Gastroesophageal sphincter (tissue), 4 donors: ENCODE results near the gene VTA1. TPM values are rescaled to one million over a fixed set of nuclear protein-coding genes. Genes with fewer than 3 reads are reported as not detected.
"Not testable (repeated sequence)": the region's sequence is repeated elsewhere in the genome, so short reads cannot be mapped to it uniquely, and the experiment has no call there.

Experiments
- ATAC-seq: fragments of 150-250 bp; one replicate; pipeline ENCODE4 v1.9.1; 2016; ENCODE audit warnings: mild to moderate bottlenecking, moderate library complexity
- H3K27ac ChIP-seq, 4 donors: fragments of 200-600 bp; sonication (generic) in 3 of 4; 1 replicate in 3 of 4; 2 replicates in 1 of 4; pipeline ENCODE4 v1.5.1; 2016 to 2019
- H3K27me3 ChIP-seq: fragments of 200-600 bp; sonication (generic); one replicate; pipeline ENCODE4 v1.5.1; 2019
- H3K36me3 ChIP-seq, 2 donors: fragments of 200-600 bp; sonication (generic); one replicate each; pipeline ENCODE4 v1.5.1; 2019; ENCODE audit warnings: control low read depth in 1 of 2
- H3K4me1 ChIP-seq, 3 donors: fragments of 200-600 bp; sonication (generic); 1 replicate in 2 of 3; 2 replicates in 1 of 3; pipeline ENCODE4 v1.5.1; 2016 to 2019; ENCODE audit warnings: control low read depth in 2 of 3
- H3K4me3 ChIP-seq, 2 donors: fragments of 200-600 bp; sonication (generic); one replicate each; pipeline ENCODE4 v1.5.1; 2019; ENCODE audit warnings: mild to moderate bottlenecking in 1 of 2, moderate library complexity in 1 of 2
- H3K9me3 ChIP-seq, 3 donors: fragments of 200-600 bp; sonication (generic); one replicate each; pipeline ENCODE4 v1.5.1; 2017 to 2019; ENCODE audit warnings: control low read depth in 2 of 3
- EP300 ChIP-seq: sonication (generic); formaldehyde crosslinking; IDR thresholded peaks from one replicate; pipeline ENCODE4 v1.6.1; 2017; ENCODE audit warnings: antibody characterized with exemption, mild to moderate bottlenecking
- POLR2A ChIP-seq, 2 donors: fragments of 450-650 bp; IDR thresholded peaks; one replicate each; pipeline ENCODE4 v1.6.1; 2017; ENCODE audit warnings: antibody characterized with exemption in 2 of 2, mild to moderate bottlenecking in 2 of 2, moderate library complexity in 1 of 2
- POLR2AphosphoS5 ChIP-seq: sonication (generic); formaldehyde crosslinking; IDR thresholded peaks from one replicate; pipeline ENCODE4 v1.6.1; 2017; ENCODE audit warnings: antibody characterized with exemption
- WGBS, 2 donors: methylation state at CpG; one replicate each; pipeline ENCODE4 v1.1.5; 2018; ENCODE audit warnings: low coverage in 1 of 2; 5-methylcytosine and 5-hydroxymethylcytosine counted together
- total RNA-seq, 4 donors: library from RNA; depleted of rRNA; stranded (reverse); fragments of >200 nt; gene quantifications; one replicate each; pipeline ENCODE4 v1.1.0, GENCODE V29; 2016
- TF ChIP-seq, protein P1 (sequence below), 4 experiments: fragments of 200-600 bp in 2 of 4; fragments of 450-650 bp in 2 of 4; sonication (generic) in 1 of 4; IDR thresholded peaks; one replicate each; pipeline ENCODE4 v1.5.1; 2017 to 2019; ENCODE audit warnings: antibody characterized with exemption in 4 of 4, mild to moderate bottlenecking in 2 of 4, moderate library complexity in 2 of 4

Gene VTA1
- total RNA-seq, 4 donors from 2014 or later: 32.4 to 47.2 (median 37.4) TPM

DNA sequence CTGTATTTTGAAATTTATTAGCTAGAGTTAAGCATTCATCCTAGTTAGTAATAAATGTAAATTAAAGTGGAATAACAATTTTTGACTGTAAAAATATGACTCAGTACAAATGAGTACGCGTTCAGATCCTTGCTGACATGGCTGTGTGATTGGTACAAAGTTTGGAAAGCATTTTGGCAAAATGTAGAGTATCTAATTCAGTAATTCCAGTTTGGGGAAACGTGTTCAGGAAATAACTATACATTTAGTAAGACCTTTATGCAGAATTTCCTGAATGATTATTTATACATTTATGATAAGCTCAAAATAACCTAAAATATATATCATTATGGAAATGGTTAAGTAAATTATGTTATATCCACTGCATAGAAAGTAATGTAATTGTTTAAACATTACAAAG, 8.0 kb downstream of the VTA1 start:
- ATAC-seq: no peak
- H3K27ac ChIP-seq: no peak overlapping the region
- TF ChIP-seq POLR2A (IDR thresholded peaks at IDR 0.05): no peak
- no peak for TF ChIP-seq EP300
- TF ChIP-seq, protein P1, sequence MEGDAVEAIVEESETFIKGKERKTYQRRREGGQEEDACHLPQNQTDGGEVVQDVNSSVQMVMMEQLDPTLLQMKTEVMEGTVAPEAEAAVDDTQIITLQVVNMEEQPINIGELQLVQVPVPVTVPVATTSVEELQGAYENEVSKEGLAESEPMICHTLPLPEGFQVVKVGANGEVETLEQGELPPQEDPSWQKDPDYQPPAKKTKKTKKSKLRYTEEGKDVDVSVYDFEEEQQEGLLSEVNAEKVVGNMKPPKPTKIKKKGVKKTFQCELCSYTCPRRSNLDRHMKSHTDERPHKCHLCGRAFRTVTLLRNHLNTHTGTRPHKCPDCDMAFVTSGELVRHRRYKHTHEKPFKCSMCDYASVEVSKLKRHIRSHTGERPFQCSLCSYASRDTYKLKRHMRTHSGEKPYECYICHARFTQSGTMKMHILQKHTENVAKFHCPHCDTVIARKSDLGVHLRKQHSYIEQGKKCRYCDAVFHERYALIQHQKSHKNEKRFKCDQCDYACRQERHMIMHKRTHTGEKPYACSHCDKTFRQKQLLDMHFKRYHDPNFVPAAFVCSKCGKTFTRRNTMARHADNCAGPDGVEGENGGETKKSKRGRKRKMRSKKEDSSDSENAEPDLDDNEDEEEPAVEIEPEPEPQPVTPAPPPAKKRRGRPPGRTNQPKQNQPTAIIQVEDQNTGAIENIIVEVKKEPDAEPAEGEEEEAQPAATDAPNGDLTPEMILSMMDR (IDR thresholded peaks at IDR 0.05): no peak
- TF ChIP-seq POLR2AphosphoS5: no peak
- peaks cover 0 to 19% (median 0%) of the 10 kb centered on the region in 3 donors for H3K4me1 ChIP-seq
- no peaks in the 10 kb centered on the region for H3K9me3 ChIP-seq
- no peaks in the 10 kb centered on the region for H3K27me3 ChIP-seq
- no peak overlapping the region for H3K4me3 ChIP-seq
- H3K36me3 ChIP-seq: no peaks in the 10 kb centered on the region
- WGBS, 2 donors: 86 to 93% methylated on average over 3 of the region's 3 CpGs

DNA sequence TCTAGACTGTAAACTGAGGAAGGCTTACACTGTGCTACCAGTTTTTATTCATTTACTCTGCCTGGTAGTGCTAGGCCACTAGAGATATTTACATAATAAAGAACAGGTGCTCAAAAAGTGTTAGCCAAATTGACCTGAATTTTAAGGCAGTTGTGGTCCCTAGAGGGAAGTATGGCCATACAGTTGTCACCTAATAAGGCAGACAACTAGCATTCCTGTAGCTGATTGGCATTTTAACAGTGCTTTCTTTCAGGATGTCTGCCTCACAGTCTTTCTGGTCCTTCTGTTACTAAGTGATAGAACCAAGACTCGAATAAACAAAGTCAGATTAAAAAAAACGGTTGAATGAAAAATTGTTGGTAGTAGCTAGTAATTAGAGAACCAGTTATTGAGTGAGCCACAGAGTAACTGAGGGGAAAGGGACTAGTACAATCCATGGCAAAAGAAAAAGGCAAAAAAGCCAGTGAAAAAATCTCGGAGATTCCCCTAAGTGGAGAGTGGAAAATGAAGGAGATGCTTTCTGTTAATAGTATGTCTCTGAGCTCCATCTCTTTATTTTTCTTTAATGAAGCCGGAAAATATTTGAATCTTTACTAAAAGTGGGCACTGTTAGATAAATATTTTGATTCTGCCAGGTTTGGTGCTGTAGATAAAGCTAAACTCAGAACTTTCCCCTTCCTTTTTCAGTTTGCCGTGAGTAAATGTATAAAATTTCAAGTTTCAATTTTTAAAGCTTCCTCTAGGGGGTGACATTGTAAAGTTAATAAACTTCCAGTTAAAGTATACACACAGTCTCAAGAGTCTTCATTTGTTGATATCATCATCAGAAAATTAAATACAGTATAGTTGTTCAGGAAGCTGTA, 9.1 kb downstream of the VTA1 start:
- H3K4me3 ChIP-seq: no peak overlapping the region
- H3K4me1 ChIP-seq: peaks cover 0 to 19% (median 0%) of the 10 kb centered on the region in 3 donors
- ATAC-seq: no peak
- no peaks in the 10 kb centered on the region for H3K36me3 ChIP-seq
- 36 to 39% methylated on average over 5 of the region's 5 CpGs for WGBS, 2 donors
- TF ChIP-seq, protein P1 (IDR thresholded peaks at IDR 0.05): peak in 2 of 4 experiments; percentile 21 to 35
- TF ChIP-seq EP300: no peak
- H3K9me3 ChIP-seq: no peaks in the 10 kb centered on the region
- H3K27me3 ChIP-seq: no peaks in the 10 kb centered on the region
- no peak overlapping the region for H3K27ac ChIP-seq

DNA sequence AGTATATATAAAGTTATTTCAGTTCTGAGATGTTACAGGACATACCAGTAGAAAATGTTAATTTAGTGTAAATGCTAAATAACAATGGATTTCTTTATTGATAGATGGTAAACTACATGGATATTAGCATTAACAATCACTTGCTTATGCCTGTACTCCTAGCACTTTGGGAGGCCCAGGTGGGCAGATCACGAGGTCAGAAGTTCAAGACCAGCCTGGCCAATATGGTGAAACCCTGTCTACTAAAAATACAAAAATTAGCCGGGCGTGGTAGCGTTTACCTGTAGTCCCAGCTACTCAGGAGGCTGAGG, 9.7 kb downstream of the VTA1 start:
- not testable (repeated sequence) for ATAC-seq, H3K9me3 ChIP-seq
- 61 to 91% methylated on average over 3 to 4 of the region's 4 CpGs for WGBS, 2 donors

DNA sequence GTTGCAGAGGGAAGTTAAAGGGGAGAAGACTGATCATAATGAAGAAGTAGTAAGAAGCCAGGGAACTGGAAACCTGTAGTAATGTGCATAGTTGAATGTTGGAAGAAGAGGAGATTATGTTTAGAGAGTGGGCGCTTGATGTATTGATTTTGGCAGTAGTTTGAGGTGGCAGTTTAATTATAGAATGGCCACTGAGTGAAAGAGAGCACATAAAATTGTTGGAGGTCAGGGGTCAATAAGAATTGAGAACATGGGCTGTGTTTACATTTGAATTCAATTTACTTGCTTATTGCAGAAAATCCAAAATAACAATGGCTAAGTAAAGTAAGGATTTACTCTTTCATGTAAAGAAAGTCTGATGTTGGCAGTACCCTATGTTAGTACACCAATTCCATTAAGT, 15.7 kb downstream of the VTA1 start:
- WGBS, 2 donors: 82 to 88% methylated on average over 1 of the region's 1 CpG
- H3K27ac ChIP-seq: no peak overlapping the region
- H3K4me3 ChIP-seq: no peak overlapping the region
- TF ChIP-seq POLR2A (IDR thresholded peaks at IDR 0.05): no peak
- no peak for TF ChIP-seq EP300
- TF ChIP-seq, protein P1 (IDR thresholded peaks at IDR 0.05): no peak
- no peak for TF ChIP-seq POLR2AphosphoS5
- H3K9me3 ChIP-seq: no peaks in the 10 kb centered on the region
- H3K27me3 ChIP-seq: no peaks in the 10 kb centered on the region
- H3K36me3 ChIP-seq: peaks cover 0 to 17% of the 10 kb centered on the region in 2 donors
- peaks cover 0 to 13% (median 0%) of the 10 kb centered on the region in 3 donors for H3K4me1 ChIP-seq
- no peak for ATAC-seq

More for the DNA sequence above, 9.7 kb downstream of the VTA1 start:
- H3K36me3 ChIP-seq, H3K27me3 ChIP-seq, H3K27ac ChIP-seq, H3K4me3 ChIP-seq: not testable (repeated sequence)
- H3K4me1 ChIP-seq: peaks cover 0 to 19% (median 0%) of the 10 kb centered on the region in 3 donors

DNA sequence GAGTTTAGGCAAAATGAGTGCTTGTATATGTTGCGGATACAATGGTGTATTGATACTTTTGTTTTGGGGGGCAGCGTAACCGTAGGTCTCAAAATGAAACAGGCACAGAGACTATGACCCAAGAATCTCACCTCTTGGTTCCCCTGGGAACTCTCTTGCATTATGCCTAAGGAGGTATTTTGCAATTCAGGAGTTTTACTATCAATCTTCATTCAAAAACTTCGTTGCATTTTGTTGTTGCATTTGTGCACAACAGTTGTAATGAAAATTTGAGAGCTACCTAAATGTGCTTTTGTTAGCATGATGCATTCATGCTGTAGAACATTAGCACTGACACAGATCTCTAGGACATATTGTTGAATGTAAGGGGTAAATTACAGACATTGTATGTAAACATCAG, 18.2 kb downstream of the VTA1 start:
- H3K27me3 ChIP-seq: no peaks in the 10 kb centered on the region
- no peak for TF ChIP-seq EP300
- TF ChIP-seq, protein P1 (IDR thresholded peaks at IDR 0.05): no peak
- TF ChIP-seq POLR2A (IDR thresholded peaks at IDR 0.05): no peak
- no peak for TF ChIP-seq POLR2AphosphoS5
- H3K27ac ChIP-seq: no peak overlapping the region

More for the DNA sequence above, 18.2 kb downstream of the VTA1 start:
- no peaks in the 10 kb centered on the region for H3K9me3 ChIP-seq
- ATAC-seq: no peak
- H3K4me3 ChIP-seq: no peak overlapping the region
- 76 to 88% methylated on average over 3 to 4 of the region's 4 CpGs for WGBS, 2 donors
- H3K4me1 ChIP-seq: peaks cover 0 to 13% (median 0%) of the 10 kb centered on the region in 3 donors
- H3K36me3 ChIP-seq: peaks cover 0 to 38% of the 10 kb centered on the region in 2 donors
